Measurements from ENCODE around the gene LGI2. TPM values are rescaled to one million over a fixed set of nuclear protein-coding genes. Genes with fewer than 3 reads are reported as not detected.
"Not testable (repeated sequence)": the region's sequence is repeated elsewhere in the genome, so short reads cannot be mapped to it uniquely, and the experiment has no call there.

Gene LGI2
- total RNA-seq = not detected in 2 replicates

GRCh38 chr4:25030277-25031076, at the start of gene LGI2:
TSS of gene LGI2 (minus strand) at chr4:25030946. CDS start at chr4:25030693, 253 bp downstream.
- intact Hi-C loops (cut with micrococcal nuclease) = no loop called here

GRCh38 chr4:25078523-25078922, 47.8 kb upstream of the LGI2 start:
- intact Hi-C loops (cut with micrococcal nuclease) = no loop called here

DNA sequence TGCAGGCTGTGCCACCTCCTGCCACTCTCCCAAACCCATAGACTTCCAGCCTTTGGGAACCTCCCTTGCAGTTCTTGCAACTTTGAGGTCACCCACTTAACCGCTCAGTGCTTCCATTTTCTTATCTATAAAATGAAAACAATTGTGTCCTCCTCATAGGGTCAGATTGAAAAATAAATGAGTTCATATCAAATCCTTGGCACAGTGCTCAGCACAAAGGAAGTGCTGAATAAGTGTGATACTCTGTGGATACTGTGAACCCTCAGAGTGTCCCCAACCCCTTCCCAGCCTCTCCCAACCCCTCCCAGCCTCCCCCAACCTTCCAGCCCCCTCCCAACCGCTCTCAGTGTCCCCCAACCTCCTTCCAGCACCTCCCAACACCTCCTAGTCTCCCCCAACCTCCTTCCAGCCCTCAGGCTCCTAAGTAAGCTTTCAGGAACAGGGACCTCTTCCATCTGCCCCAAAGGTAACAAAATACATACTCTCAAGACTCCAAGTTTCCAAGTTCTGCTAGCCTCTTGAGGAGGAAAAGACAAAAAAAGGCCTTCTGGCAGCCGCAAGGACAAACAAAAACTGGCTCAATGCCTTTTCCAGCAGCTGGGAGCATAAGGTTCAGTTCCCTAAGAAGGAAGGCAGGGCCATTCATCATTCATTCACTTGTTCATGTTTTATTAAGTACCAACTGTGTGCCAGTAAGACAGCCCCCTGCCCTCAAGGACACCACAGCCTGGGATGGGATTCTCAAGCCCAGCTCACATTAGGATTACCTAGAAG, 46.1 kb upstream of the LGI2 start:
- intact Hi-C loops (cut with micrococcal nuclease) = no loop called here

DNA sequence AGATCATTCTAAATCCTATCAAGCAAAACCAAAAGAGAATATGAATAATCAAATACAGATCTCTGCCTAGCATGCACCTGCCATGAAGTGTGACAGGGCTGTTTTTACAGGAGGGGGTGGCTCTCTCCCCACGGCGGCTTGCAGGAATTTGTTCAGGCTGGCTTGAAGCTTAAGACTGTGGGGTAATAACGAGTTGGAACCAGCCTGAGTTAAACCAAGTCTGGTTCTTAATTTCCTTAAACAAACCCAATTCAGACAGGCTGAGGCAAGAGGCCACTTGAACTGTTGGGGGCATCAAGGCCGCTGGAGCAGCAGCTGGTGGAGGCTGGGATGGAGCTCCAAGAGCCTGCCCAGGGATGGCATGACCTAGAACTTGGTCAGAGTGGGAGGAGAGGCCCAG, 45.1 kb upstream of the LGI2 start:
- intact Hi-C loops (cut with micrococcal nuclease) = no loop called here

DNA sequence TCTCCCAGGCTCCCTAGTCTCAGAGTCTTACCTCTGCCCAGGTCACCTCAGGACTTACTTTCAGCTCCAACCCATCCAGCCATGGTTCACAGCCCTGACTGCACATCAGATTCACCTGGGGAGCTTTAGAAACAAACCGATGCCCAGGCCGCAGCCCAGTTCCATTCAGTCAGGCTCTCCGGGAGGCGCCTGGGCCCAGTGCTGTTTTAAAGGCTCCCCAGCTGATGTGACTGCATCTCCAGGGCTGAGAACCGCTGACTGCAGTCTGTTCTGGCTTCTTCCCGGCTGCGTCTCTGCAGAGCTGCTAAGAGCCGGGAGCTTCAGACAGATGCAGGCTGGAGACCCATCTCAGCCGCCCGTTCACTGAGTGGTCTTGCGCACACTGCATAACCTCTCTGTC, 44.4 kb upstream of the LGI2 start:
- intact Hi-C loops (cut with micrococcal nuclease) = no loop called here

DNA sequence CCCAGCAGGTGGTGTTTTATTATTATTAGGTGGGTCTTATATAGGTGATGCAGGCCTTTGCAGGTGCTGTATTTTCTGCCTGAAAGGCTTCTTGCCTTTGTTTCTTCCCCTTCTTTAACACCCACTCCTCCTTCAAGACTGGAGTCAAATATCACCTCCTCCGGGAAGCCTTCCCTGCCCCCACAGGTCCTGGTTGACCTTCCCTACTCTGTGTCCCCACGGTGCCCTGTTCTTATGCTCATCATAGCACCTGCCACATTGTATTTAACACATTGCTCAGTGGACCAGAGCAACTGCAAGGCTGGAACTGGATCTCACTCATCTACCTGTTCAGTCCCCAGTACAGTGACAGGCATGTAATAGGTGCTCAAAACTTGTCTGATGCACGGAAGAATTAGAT, 39.8 kb upstream of the LGI2 start:
- intact Hi-C loops (cut with micrococcal nuclease) = no loop called here

GRCh38 chr4:25069014-25069413, 38.3 kb upstream of the LGI2 start:
- intact Hi-C loops (cut with micrococcal nuclease) = no loop called here

DNA sequence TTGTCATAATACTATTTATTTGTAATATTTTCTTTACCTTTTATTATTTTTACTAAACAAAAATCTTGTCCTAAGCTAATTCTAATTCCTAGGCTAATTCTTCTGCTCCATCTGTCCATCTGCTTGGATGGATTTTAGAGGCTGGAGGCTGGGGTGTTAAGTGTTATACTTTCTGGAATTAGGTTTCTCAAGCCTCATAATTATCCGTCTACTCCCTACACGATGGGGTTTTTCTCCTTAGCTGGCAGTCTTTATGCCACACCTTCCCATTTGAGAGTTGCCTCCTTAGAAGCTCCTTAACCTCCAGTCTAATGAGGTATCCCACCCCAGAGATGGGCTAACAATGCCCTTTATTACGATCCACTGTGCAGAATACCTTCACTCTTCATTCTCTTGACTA, 37.6 kb upstream of the LGI2 start:
- intact Hi-C loops (cut with micrococcal nuclease) = no loop called here

DNA sequence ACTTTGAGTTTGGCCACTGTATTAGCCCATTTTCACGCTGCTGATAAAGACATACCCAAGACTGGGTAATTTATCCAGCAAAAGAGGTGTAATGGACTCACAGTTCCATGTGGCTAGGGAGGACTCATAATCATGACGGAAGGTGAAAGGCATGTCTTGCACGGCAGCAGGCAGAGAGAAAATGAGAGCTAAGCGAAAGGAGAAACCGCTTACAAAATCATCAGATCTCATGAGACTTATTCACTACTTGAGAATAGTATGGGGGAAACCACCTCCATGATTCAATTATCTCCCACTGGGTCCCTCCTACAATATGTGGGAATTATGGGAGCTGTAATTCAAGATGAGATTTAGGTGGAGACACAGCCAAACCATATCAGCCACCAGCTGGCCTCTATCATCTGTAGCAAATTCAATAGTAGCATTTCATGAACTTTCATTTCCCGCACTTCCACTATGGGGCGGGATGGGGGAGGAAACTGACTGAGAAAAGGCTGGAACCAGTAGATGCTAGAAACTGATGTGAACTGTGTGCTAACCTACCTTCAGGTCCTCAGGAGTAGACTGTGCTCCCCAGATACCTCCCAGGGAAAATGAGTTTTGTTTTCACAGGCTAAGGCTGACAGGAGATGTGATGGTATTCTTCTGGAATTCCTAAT, 35.3 kb upstream of the LGI2 start:
- intact Hi-C loops (cut with micrococcal nuclease) = no loop called here

DNA sequence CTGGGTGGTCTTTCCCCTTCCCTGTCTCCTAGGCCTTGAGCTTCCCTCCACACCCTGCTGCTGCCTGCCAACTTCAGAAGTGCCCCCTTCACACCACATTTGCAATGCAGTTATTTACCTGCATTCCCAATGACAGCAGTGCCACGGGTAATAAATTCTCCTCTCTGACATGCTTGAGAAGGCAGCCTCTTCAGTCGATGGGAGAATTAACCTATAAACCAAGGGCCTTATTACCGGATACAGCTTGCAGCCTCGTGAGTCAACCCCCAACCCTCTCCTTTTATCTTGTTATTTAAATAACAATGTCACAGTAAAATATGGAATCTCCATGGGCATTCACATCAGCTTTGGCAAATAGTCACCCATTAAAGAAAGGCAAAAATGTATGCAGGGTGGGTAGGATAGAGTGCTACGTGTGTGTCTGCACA, 34.7 kb upstream of the LGI2 start:
- intact Hi-C loops (cut with micrococcal nuclease) = no loop called here

DNA sequence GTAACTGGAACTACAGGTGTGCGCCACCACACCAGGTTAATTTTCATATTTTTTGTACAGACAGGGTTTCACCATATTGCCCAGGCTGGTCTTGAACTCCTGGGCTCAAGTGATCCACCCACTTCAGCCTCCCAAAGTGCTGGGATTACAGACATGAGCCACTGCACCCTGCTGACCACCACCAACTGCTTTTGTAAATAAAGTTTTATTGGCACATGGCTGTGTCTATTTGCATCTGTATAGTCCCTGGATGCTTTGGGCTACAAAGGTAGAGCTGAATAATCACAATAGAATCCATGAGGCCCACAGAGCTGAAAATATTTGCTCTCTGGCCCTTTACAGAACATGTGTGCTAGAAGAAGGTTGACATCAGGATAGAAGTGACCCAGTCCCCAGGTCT, 33.7 kb upstream of the LGI2 start:
- intact Hi-C loops (cut with micrococcal nuclease) = not testable (repeated sequence)

GRCh38 chr4:25063116-25063515, 32.4 kb upstream of the LGI2 start:
- intact Hi-C loops (cut with micrococcal nuclease) = no loop called here

GRCh38 chr4:25062098-25062497, 31.4 kb upstream of the LGI2 start:
- intact Hi-C loops (cut with micrococcal nuclease) = no loop called here

DNA sequence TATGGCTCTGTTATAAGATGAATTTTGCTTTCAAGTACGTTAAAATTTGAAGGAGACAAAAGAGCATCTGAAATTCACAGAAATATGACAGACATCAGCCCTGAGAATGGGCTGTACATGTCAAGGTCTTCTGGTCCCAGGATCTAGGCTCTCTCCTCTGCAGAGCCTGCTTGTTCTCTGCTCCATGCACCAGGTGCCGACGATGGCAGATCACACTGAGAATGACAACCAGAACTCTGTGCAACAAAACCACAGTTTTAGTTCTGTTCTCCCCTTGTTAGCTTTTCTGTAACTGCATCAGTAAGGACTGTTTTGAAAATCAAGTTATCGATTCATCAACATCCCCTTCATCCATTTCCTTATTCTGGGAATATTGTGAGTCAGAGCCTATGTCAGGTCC, 30.9 kb upstream of the LGI2 start:
- intact Hi-C loops (cut with micrococcal nuclease) = no loop called here

DNA sequence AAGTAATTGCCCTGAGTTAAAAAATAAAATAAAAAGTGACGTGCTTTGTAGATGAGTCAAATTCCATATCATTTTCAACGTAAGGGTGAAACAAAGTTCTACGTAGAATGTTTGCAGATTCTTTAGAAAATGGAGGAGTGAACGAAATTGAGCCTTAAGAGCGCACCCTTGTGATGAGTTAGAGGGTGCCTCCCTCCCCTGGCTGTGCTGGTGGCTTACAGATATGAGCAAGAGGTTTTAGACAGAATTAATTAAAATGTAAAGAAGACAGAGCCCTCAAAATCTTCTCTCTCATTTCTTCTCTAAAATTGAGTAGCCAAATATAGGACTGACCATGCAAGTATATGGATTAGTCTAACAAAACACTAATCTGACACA, 30.2 kb upstream of the LGI2 start:
- intact Hi-C loops (cut with micrococcal nuclease) = no loop called here

DNA sequence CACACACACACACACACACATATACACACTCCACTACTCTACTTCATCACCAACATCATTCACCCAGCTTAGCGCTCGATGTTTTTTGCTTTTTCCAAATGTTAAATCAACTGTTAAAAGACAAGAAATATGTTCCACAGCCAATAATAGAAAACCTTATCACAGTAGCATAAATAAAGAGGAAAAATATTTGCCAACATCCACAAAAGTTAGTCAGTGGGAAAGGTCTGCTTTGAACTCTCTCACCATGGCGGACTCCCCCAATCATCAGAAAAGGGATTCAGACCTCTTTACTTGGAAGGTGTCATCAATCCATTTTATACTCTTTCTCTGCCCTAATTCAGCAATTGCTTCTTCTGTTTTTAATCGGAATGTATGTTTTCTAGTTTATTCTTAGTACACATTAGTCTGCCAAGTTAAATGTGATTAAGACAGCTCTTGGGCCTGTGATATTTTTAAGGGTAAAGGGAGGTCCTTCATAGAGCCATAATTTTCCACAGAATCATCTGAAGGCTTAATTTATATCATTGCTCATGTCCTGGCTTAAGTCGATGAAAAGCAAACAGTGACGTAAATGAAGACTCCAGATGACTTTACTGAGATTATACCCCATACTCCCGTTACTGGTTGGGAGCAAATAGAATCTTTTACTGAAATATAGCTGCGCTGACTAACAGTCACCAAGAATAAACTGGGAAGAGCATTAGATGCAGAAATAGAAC, 29.7 kb upstream of the LGI2 start:
- intact Hi-C loops (cut with micrococcal nuclease) = no loop called here

GRCh38 chr4:25059791-25060190, 29.0 kb upstream of the LGI2 start:
- intact Hi-C loops (cut with micrococcal nuclease) = no loop called here

GRCh38 chr4:25058796-25059195, 28.1 kb upstream of the LGI2 start:
- intact Hi-C loops (cut with micrococcal nuclease) = no loop called here

GRCh38 chr4:25057299-25057698, 26.6 kb upstream of the LGI2 start:
- intact Hi-C loops (cut with micrococcal nuclease) = no loop called here

DNA sequence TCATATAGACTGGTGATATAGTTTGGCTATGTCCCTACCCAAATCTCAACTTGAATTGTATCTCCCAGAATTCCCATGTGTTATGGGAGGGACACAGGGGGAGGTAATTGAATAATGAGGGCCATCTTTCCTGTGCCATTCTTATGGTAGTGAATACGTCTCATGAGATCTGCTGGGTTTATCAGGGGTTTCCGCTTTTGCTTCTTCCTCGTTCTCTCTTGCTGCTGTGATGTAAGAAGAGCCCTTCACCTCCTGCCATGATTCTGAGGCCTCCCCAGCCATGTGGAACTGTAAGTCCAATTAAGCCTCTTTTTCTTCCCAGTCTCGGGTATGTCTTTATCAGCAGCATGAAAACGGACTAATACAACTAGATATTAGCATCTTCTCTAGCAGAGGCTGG, 21.3 kb upstream of the LGI2 start:
- intact Hi-C loops (cut with micrococcal nuclease) = not testable (repeated sequence)

GRCh38 chr4:25051534-25051933, 20.8 kb upstream of the LGI2 start:
- intact Hi-C loops (cut with micrococcal nuclease) = no loop called here

All from T-helper 2 cell treated with Interferon-gamma antibody and Interleukin-4, amounts not matched to agents 100 ng/mL and 5 ng/mL, for 36 hours (primary cell).